CD1c-positive myeloid dendritic cell (primary cell): ENCODE results near the gene CUX1.
"Not testable (repeated sequence)": the region's sequence is repeated elsewhere in the genome, so short reads cannot be mapped to it uniquely, and the experiment has no call there.

ENCODE experiments used
- DNase-seq: peaks from one replicate; pipeline ENCODE4 v3.0.0-alpha.2; 2016; ENCODE audit errors: extremely low spot score

The CUX1 gene

GRCh38 chr7:101868191-101868950 is 50.9 kb downstream of the CUX1 start:
- DNase-seq = no peak

- DNase-seq = no peak
These were observed 51.8 kb downstream of the CUX1 start for GRCh38 chr7:101869026-101869900.

DNA sequence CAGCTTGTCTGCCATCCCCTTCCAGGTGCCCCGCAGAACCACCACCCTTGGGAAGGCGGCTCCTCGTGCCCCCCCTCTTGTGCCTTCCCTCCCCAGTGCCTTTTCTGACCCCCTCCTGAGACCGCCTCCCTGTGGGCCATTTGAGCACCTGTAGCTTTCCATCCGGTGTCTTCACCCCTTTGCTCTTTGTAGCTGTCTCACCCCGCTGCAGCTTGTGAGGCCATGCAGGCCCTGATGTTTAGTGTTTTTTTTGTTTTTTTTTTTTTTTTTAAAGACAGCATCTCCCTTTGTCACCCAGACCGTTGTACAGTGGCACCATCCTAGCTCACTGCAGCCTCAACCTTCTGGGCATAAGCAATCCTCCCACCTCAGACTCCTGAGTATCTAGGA is 52.5 kb downstream of the CUX1 start:
- no peak for DNase-seq

- DNase-seq = no peak
These were observed 53.1 kb downstream of the CUX1 start for GRCh38 chr7:101870361-101871062.

GRCh38 chr7:101871351-101871750 is 53.9 kb downstream of the CUX1 start:
- no peak for DNase-seq

GRCh38 chr7:101874028-101874427 is 56.6 kb downstream of the CUX1 start:
- DNase-seq = no peak

- no peak for DNase-seq
These were observed 57.9 kb downstream of the CUX1 start for GRCh38 chr7:101875283-101875846.

DNA sequence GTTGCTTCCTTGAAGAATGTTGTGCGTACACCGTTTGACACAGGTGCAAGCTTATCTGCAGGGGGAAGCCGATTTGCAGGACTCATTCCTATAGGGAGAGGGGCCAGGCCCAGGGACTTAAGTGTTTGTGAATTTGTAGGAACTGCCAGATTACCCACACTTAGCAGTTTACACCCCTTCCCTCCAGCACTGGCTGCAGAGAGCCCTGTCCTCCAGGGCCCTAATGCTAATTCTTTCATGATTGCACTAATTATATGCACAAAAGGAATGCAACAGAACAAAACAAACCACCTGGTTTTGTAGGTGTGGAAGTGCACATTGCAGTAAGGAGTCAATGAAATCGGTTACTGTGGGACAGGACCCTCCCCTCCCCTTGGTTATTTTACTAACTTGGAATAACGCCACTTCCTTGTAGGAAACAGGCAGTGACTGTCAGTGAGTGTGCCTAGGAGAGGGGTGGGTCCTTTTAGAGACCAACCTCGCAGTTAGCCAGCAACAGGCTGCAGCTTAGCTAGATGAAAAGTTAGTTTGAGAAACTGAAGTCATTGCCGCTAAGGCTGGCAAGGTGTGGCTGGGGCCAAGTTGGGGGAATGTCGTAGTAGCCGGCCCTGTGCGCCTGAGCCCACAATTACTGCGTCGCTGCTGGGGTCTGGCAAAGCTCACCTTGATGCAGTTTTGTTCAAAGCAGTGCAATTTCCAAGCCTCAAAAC is 60.6 kb downstream of the CUX1 start:
- no peak for DNase-seq

- no peak for DNase-seq
These were observed 61.5 kb downstream of the CUX1 start for GRCh38 chr7:101878938-101879337.

DNA sequence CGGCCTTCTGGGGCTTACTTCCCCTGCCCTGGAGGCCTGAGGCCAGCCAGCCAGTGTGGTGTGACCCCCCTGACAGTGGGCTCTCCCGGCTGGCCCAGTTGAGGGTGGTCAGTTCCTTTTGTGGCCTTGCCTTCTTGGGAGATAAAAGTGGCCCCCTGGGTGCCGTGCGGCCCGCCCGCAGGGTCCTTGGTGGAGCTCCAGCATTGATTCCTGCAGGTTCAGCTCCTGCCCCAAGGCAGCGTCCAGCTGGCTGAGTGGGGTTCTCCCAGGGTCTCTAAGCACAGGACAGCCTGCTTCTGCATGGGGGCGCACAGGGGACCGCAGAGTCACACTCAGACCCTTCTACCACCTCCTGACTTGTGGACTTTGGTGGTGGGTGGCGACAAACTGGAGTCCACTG is 62.1 kb downstream of the CUX1 start:
- DNase-seq = no peak

- DNase-seq = no peak
These were observed 63.0 kb downstream of the CUX1 start for GRCh38 chr7:101880282-101881054.

DNA sequence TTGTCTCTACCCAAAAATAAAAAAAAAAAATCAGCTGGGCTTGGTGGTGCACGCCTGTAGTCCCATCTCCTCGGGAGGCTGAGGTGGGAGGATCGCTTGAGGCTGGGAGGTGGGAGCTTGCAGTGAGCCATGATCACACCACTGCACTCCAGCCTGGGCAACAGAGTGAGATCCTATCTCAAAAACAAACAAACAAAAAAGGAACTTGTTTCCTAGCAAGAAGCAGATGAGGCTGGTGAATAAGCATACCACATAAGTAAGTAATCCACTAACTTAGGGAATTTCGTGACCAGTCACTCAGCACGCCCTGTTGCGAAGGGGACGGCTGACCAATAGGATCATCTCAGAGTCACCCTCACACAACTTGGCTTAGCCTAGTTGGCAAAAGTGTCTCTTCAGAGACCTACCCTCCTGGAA is 64.6 kb downstream of the CUX1 start:
- peak; percentile 75 for DNase-seq

DNA sequence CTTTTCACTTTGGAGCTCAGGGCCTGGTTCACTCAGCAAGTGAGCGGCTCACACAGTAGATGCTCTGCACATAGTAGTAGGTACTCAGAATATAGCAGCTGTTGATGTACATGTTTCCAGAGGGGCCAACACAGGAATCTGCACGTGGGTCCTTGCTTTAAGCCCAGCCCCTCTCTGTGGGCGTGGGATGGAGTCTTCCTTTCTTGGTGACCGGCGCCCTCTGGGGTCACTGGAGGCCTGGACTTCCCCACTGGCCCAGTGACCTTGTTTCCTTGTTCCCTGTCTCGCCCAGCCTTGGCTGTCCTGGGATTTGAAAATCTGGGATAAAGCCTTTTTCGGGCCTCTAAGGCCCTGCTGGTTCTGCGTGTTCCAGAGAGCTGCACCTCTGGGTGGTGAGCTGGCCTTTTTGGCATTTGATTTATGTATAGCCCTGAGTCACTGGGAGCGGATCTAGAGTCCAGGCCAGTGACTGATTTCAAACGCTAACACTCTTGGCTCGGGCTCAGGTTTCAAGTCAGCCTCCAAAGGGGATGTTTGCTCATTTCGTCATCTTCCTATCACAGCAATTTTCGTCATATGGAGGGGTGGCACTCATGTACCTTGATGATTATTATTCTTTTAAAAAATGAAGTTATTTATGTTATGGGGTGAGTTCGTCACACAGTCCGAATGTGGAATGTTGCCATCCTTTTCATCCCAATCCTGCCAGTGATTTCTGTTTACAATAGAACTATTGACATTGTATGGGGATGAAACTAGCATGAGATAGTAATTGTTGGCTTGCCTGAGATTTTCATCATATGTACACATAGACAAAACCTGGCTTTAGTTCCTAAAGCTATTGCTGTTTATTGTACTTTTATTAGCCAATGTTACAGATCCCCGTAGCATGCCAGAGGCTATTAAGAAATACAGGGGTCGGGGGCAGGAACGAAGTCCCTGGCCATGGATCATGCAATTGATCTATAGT is 65.5 kb downstream of the CUX1 start:
- peak; percentile 86 for DNase-seq

GRCh38 chr7:101884671-101885596 is 67.5 kb downstream of the CUX1 start:
- peak; percentile 19 for DNase-seq

- peak; percentile 49 for DNase-seq
These were observed 68.2 kb downstream of the CUX1 start for GRCh38 chr7:101885597-101885955.

GRCh38 chr7:101887352-101887751 is 69.9 kb downstream of the CUX1 start:
- DNase-seq = not testable (repeated sequence)

- DNase-seq = not testable (repeated sequence)
These were observed 71.1 kb downstream of the CUX1 start for GRCh38 chr7:101888564-101888963.

DNA sequence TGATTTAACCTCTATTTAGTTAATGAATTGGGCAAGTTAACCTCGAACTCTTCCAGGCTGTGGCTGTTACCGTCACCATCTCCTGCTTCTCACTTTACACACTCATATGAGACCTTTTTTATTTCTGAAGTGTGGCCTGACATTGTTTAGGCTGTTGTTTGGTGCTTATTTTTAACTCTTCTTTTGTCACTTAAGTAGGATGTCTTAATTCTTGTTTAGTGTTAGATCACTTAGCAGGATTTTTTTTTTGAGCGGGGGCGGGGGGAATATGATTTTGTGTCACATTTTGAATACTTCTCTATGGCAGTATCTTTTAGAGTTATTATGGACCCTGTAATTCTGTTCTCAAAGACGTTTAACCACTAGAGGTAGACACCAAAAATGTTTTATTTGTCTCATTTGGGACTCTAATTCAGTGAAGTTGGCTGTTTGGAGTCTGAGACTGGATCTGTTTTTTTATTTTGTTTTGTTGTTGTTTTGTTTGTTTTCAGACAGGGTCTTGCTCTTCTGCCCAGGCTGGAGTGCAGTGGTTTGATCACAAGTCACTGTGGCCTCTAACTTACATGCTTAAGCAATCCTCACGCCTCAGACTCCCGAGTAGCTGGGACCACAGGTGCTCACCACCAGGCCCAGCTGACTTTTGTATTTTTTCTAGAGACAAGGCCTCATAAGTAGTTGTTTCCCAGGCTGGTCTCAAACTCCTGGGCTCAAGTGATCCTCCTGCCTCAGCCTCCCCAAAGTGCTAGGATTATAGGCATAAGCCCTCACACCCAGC is 73.5 kb downstream of the CUX1 start:
- peak; percentile 18 for DNase-seq
